GM12892 (cell line): Measurements from ENCODE around the gene PSMF1.

Source experiments
- POLR2A ChIP-seq: IDR thresholded peaks from 2 replicates; pipeline ENCODE4 v1.6.1; 2011; ENCODE audit warnings: low read depth, low read length, control low read depth
- POLR2AphosphoS5 ChIP-seq: IDR thresholded peaks from 2 replicates; pipeline ENCODE4 v1.6.1; 2011; ENCODE audit warnings: low read depth, low read length, control low read depth

DNA sequence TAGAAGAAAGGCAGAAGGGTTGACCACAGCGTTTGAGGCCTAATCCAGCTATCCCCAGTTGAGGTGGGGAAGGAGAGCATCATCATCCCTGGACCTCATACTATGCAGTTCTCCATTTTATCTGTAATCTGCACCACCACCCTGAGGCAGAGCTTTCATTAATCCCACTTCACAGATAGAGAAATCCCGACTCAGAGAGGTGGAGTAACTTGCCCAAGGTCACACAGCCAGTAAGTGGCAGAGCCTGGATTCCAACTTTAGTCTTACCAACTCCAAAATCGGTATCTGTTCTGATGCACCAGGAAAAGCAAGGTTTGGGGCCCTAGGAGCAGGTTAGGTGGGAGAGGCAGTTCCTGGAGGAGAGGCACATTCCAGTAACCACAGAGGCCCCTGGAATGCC lies 59.7 kb downstream of the PSMF1 start:
- no peak for TF ChIP-seq POLR2A
- TF ChIP-seq POLR2AphosphoS5, result no peak
